Subcutaneous abdominal adipose tissue (tissue), 5 donors: Measurements from ENCODE around the gene RASSF1.

ENCODE experiments used
- H3K27ac ChIP-seq: one replicate; pipeline ENCODE4 v1.7.0; 2013; ENCODE audit warnings: low read depth, mild to moderate bottlenecking, inconsistent platforms, low read length, moderate library complexity
- H3K27me3 ChIP-seq, 5 donors: one replicate each; pipeline ENCODE4 v1.7.0; 2013; ENCODE audit warnings: low read length in 5 of 5, inconsistent platforms in 1 of 5; ENCODE audit not compliant: control insufficient read depth in 5 of 5, insufficient read depth in 4 of 5
- H3K36me3 ChIP-seq, 5 donors: one replicate each; pipeline ENCODE4 v1.7.0; 2013; ENCODE audit warnings: low read length in 5 of 5; ENCODE audit not compliant: control insufficient read depth in 5 of 5, insufficient read depth in 5 of 5
- H3K4me1 ChIP-seq, 5 donors: one replicate each; pipeline ENCODE4 v1.7.0; 2013; ENCODE audit warnings: low read length in 5 of 5, mild to moderate bottlenecking in 3 of 5, moderate library complexity in 1 of 5; ENCODE audit not compliant: control insufficient read depth in 5 of 5, insufficient read depth in 5 of 5
- H3K4me3 ChIP-seq, 5 donors: one replicate each; pipeline ENCODE4 v1.7.0; 2013; ENCODE audit warnings: low read length in 5 of 5, low read depth in 1 of 5
- H3K9ac ChIP-seq, 5 donors: one replicate each; pipeline ENCODE4 v1.7.0; 2013; ENCODE audit warnings: low read length in 5 of 5, mild to moderate bottlenecking in 4 of 5, moderate library complexity in 3 of 5
- H3K9me3 ChIP-seq, 5 donors: one replicate each; pipeline ENCODE4 v1.7.0; 2013; ENCODE audit warnings: low read length in 5 of 5; ENCODE audit not compliant: control insufficient read depth in 5 of 5
- donor health status: healthy.
- donor health status: healthy.
- donor health status: healthy.
- donor health status: healthy.
- donor health status: healthy.

The RASSF1 gene

DNA sequence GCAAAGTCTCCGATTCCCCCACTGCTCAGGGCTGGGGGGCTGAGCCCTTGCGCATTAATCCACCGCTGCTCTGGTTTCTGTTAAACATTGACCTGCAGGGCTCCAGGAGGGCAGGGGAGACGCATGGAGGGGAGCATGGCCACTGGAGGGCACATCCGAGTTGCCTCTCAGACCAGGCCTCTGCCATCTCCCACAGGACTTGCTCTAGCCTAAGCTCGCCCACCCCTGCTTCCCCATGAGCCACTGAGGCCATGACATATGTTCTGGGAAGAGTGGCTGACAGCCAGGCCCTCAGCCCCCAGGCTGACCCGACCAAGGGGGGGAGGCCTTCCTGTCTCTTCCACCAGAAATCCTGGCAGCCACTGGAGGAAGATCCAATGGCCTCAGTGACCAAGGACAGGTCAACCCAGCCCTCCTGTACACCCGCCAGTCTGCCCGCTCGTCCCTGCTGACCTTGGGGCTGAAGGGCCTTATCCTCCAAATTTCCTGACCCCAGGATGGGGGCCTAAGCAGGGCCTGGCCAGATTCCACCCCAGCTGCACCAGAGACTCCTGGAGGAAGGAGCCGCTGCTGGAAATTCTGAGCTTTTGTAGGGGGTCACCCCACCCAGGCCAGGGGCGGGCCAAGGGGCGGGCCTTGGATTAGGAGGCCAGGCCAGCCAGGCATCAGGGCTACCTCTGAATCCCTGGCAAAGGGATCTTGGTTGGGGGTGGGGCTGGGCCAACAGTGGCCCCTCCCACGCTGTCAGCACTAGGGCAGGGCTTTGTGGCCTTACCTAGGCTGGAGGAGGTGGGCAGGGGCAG, 37.4 kb downstream of the RASSF1 start, which contains the start of gene HYAL1:
Gene HYAL1 (minus strand): TSS at position 562 of the 803 bp plus-strand sequence. CDS start 618 bp downstream, outside the sequence.
- H3K9ac ChIP-seq = peak within 1 kb of the TSS in 2 of 5 donors; percentile 60 to 66

DNA sequence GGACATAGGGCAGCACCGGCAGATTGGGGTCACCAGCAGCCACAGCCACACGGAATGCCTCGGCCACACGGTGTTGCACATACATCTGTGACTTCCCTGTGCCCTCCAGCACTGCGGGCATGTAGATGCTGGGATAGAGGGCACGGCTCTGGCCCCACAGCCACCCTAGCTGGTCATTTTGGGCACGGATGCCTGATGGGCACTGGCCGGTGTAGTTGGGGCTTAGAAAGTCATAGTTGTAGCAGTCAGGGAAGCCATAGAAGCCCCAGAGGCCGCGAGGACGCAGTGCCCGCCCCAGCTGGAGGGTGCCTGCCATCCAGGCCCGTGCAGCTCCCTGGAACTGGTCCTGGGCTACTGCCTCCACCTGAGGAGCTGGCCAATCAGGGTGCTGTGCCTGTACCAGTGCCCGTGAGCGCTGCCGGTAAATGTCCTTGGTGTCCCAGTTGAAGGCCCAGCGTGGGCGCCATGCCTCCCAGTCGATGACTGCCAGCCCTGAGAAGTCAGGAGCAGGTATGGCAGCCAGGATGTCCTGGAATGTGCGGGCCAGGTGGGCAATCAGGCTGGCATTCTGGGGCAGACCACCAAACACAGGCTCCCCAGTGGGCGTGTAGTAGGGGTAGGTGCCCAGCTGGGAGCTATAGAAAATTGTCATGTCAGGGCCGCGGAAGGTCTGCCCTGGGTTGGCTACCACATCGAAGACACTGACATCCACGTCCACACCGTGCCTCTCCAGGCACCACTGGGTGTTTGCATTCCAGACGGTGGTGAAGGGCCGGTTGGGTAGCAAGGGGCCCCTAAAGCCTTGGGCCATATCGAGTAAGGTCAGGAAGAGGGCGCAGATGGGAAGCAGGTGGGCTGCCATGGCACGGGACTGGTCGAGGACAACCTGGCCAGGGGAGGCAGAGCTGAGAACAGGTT, 38.3 kb downstream of the RASSF1 start:
- H3K9ac ChIP-seq = peak overlapping the region in 2 of 5 donors; percentile 60 to 66
- no peaks in the 10 kb centered on the region for H3K27me3 ChIP-seq
- H3K27ac ChIP-seq = peak overlapping the region; percentile 57
- peak overlapping the region in 3 of 5 donors; percentile 38 to 49 (median 42) for H3K4me3 ChIP-seq
- H3K36me3 ChIP-seq = peaks cover 0 to 2% (median 0%) of the 10 kb centered on the region in 5 donors
- H3K4me1 ChIP-seq = peaks cover 14 to 52% (median 41%) of the 10 kb centered on the region in 5 donors
- H3K9me3 ChIP-seq = no peaks in the 10 kb centered on the region

More for the DNA sequence above, 37.4 kb downstream of the RASSF1 start, which contains the start of gene HYAL1:
- Histone ChIP-seq H3K27me3 (no peaks in the 10 kb centered on the region), H3K9me3 (no peaks in the 10 kb centered on the region), H3K4me3 (peak within 1 kb of the TSS in 4 of 5 donors; percentile 38 to 51 (median 46)), H3K4me1 (peaks cover 14 to 46% (median 37%) of the 10 kb centered on the region in 5 donors), H3K36me3 (no peaks in the 10 kb centered on the region), H3K27ac (peak within 1 kb of the TSS; percentile 57)

DNA sequence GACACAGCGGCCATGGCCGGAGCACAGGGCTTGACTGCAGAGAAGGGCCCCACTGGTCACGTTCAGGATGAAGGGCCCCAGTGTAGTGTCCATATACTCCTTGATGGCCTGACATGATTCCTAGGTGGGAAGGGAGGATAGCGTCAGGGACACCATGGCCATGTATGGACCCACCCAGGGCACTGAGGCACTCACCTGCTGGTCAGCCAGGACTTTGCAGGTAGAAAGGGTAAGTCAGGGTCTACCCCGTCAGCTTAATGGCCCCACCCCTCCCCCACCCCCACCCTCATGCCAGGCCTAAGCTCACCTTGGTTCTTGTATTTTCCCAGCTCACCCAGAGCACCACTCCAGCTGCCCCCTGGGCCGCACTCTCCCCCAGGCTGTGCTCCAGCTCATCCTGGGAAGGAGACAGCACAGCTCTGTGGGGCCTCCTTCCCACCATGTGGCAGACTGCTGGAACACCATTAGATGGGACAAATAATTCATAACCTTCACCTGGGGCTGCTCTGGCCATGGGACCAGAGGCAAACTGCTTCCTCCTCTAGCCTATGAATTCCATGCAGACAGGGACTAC, 39.9 kb downstream of the RASSF1 start:
- peak overlapping the region in 2 of 5 donors; percentile 73 to 81 for H3K9ac ChIP-seq
- no peaks in the 10 kb centered on the region for H3K27me3 ChIP-seq
- H3K27ac ChIP-seq = peak overlapping the region; percentile 94
- H3K36me3 ChIP-seq = peaks cover 0 to 7% (median 4%) of the 10 kb centered on the region in 5 donors
- H3K9me3 ChIP-seq = no peaks in the 10 kb centered on the region
- peaks cover 14 to 52% (median 41%) of the 10 kb centered on the region in 5 donors for H3K4me1 ChIP-seq
- peak overlapping the region in 3 of 5 donors; percentile 62 to 72 (median 69) for H3K4me3 ChIP-seq

DNA sequence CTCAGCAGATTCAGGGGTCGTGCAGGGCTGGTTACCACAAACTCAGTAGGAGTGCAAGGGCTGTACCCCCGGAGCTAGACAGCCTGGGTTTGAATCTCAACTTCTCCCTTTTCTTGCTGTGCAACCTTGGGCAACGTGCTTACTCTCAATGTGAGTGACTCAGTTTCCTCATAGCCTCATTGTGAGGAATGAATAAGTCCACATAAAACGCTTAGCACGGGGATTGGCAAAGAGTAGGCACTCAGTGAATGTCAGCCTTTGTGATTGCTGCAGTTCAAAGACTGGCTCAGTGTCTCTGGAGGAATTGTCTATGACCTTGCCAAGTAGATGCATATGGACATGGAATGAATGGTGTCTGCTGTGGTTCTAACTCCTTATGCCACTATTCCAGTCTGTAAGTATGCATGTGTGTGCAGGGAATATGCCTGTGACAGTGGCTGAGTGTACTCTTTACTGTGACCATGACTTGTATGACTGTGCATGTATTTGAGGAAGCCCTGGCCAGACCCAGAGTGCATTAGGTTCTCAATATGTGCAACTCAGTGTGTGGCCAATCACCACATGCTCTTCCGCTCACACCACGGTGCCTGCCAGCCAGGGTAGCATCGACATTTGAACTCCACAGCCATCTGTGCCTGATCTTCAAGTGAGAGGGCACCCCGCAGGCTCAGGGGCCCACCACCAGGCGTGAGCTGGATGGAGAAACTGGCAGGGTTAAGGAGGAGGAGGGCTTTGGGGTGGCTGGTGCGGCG, 40.5 kb downstream of the RASSF1 start:
- H3K36me3 ChIP-seq = peaks cover 0 to 7% (median 4%) of the 10 kb centered on the region in 5 donors
- H3K9ac ChIP-seq = peak overlapping the region; percentile 73 to 93 (median 78)
- no peaks in the 10 kb centered on the region for H3K27me3 ChIP-seq
- H3K9me3 ChIP-seq = no peaks in the 10 kb centered on the region
- H3K27ac ChIP-seq = peak overlapping the region; percentile 94
- H3K4me3 ChIP-seq = peak overlapping the region; percentile 62 to 86 (median 72)
- H3K4me1 ChIP-seq = peaks cover 14 to 52% (median 41%) of the 10 kb centered on the region in 5 donors

DNA sequence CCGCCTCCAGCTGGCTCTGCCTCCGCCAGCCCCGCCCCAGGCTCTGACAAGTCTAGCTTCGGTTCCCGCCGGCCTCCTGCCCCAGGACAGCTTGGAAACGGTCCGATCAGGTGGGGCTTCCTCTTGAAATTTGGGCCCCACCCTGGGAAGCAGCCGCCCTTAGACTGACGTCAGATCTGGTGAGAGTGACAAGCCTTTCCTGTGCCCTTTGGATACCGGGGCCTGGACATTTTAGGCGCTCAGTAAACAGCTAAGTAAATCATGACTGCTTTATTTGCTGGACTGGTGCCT, 41.1 kb downstream of the RASSF1 start:
- peaks cover 0 to 7% (median 4%) of the 10 kb centered on the region in 5 donors for H3K36me3 ChIP-seq
- peak overlapping the region; percentile 73 to 93 (median 78) for H3K9ac ChIP-seq
- H3K27me3 ChIP-seq = no peaks in the 10 kb centered on the region
- no peaks in the 10 kb centered on the region for H3K9me3 ChIP-seq
- peak overlapping the region; percentile 62 to 86 (median 72) for H3K4me3 ChIP-seq
- peak overlapping the region; percentile 94 for H3K27ac ChIP-seq
- peaks cover 14 to 52% (median 41%) of the 10 kb centered on the region in 5 donors for H3K4me1 ChIP-seq

DNA sequence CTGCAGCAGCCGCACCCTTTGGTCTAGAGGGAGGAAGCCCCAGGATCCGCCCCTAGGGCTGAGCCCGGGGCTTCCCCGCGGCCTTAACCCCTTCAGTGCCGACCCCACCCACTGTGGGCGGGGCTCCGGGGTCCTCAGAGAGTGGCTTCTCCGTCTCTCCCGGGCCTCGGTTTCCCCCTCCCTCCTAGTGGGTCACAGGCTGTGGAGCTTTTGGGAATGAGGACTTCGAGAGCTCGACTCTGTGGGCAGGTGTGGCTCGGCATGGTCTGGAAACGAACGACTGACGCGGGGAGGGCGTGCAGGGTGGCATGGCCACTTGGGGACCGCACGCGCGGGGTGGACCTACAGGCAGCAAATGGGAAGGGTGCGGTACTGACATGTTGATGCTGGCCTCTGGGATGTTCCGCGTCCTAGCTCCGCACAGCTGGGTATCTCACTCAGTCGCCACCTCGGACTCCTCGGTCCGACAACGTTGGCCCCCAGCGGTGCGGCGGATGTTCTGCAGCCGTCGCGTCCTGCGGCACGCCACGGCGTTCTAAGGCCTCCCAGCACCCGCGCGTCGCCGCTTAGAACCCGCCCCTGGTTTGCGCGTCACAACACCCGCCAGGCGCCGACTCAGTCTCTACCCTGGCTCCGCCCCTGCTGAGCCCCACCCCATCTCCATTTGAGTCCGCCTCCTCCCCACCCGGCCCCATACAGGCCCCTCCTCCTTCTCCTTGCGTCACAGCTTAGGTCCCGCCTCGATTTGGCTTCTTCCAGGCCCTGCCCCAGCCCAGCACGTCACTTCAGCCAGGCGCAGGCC, 41.6 kb downstream of the RASSF1 start, which contains the start of the genes HYAL3 and NAA80:
Gene HYAL3 (minus strand): TSS at position 570 of the 802 bp plus-strand sequence. CDS start 3,803 bp downstream, outside the sequence.
Gene NAA80 (minus strand): TSS at position 570 of the 802 bp plus-strand sequence. CDS start 1,942 bp downstream, outside the sequence.
- H3K9ac ChIP-seq = peak within 1 kb of the TSS; percentile 77 to 93 (median 81)
- peak within 1 kb of the TSS; percentile 72 to 91 (median 88) for H3K4me3 ChIP-seq
- no peaks in the 10 kb centered on the region for H3K27me3 ChIP-seq
- H3K27ac ChIP-seq = peak within 1 kb of the TSS; percentile 94
- no peaks in the 10 kb centered on the region for H3K9me3 ChIP-seq
- peaks cover 14 to 52% (median 41%) of the 10 kb centered on the region in 5 donors for H3K4me1 ChIP-seq
- peaks cover 0 to 7% (median 4%) of the 10 kb centered on the region in 5 donors for H3K36me3 ChIP-seq

DNA sequence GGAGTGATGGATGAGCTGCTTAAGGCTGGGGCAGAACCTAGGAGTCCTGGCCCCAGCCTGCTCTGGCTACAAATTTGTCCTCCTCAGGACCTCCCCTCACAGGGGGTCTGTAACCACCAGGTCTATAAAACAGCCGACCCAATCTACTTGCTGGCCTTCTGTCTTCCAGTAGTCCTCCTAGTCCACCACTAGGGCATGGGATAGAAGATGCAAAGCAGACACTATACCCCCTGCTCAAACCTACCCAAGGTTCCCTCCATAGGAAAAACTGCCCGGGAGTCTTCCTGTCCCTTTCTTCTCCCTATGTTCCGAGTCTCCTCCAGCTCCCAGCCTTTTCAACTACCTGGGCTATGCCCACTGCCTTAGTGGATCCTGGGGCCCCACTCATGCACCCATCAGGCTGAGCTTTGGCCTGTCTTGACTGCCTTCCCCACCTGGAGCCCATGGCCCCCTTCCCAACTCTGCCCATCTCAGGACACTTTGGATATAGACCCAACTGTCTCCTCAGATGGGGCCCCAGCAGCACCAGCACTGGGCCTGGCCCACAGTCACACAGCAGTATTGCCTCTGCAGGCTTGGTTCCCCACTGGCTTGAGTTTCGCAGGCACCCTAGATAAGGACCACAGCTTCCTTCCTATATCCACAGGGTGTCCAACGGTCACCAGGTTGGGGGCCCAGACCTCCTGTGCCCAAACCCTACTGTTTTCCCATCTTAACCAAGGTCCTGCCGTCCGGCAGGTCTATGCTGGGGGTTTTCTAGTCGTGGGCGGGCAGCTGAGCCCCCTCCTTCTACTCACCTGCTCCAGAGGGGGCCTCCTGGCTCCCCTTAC, 42.5 kb downstream of the RASSF1 start:
- H3K27ac ChIP-seq = peak overlapping the region; percentile 77
- H3K27me3 ChIP-seq = no peaks in the 10 kb centered on the region
- no peaks in the 10 kb centered on the region for H3K9me3 ChIP-seq
- H3K4me1 ChIP-seq = peaks cover 14 to 50% (median 42%) of the 10 kb centered on the region in 5 donors
- H3K4me3 ChIP-seq = peak overlapping the region; percentile 61 to 91 (median 88)
- peaks cover 0 to 7% (median 4%) of the 10 kb centered on the region in 5 donors for H3K36me3 ChIP-seq
- peak overlapping the region in 4 of 5 donors; percentile 66 to 87 (median 76) for H3K9ac ChIP-seq

DNA sequence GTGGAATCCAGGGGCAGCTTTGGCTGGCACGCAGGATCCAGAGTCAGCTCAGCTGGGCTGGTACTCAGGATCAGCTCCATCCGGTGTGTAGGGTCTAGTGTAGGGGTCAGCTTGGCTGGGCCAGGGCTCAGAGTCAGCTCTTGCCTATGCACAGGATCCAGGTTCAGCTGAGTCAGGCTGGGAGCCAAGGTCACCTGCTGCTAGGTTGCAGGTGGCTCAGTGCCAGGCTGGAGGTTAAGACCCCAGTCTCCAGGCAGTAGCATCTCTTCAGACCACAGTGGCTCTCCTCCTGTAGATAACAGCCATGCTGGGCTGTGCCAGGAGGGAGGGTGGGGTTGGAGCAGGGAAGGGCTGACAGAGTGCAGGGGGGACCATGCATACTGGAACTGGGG, 43.3 kb downstream of the RASSF1 start:
- no peak overlapping the region for H3K4me3 ChIP-seq
- H3K36me3 ChIP-seq = peaks cover 0 to 7% (median 4%) of the 10 kb centered on the region in 5 donors
- no peak overlapping the region for H3K27ac ChIP-seq
- no peaks in the 10 kb centered on the region for H3K9me3 ChIP-seq
- no peaks in the 10 kb centered on the region for H3K27me3 ChIP-seq
- H3K9ac ChIP-seq = no peak overlapping the region
- H3K4me1 ChIP-seq = peaks cover 14 to 50% (median 41%) of the 10 kb centered on the region in 5 donors
